Hepatocyte (in vitro differentiated cells): ENCODE data around the gene USH2A. TPM values are rescaled to one million over a fixed set of nuclear protein-coding genes. Genes with fewer than 3 reads are reported as not detected.

Source experiments
- DNase-seq: peaks from one replicate; pipeline ENCODE4 v3.0.0-alpha.2; 2016; ENCODE audit warnings: low spot score
- H2AFZ ChIP-seq: fragments of 200-600 bp; sonication (generic); 2 replicates; pipeline ENCODE4 v1.6.0; 2016; ENCODE audit warnings: antibody characterized with exemption, mild to moderate bottlenecking
- H3K27ac ChIP-seq: fragments of 200-600 bp; sonication (generic); 2 replicates; pipeline ENCODE4 v1.5.1; 2016; ENCODE audit warnings: mild to moderate bottlenecking
- H3K27me3 ChIP-seq: fragments of 200-600 bp; sonication (generic); 2 replicates; pipeline ENCODE4 v1.6.1; 2016
- H3K36me3 ChIP-seq: fragments of 200-600 bp; sonication (generic); replicated peaks from 2 replicates; pipeline ENCODE4 v1.5.1; 2016; ENCODE audit warnings: low read depth; ENCODE audit not compliant: insufficient read depth
- H3K4me1 ChIP-seq: fragments of 200-600 bp; sonication (generic); 2 replicates; pipeline ENCODE4 v1.5.1; 2016; ENCODE audit warnings: mild to moderate bottlenecking, moderate library complexity; ENCODE audit not compliant: insufficient read depth
- H3K4me2 ChIP-seq: fragments of 200-600 bp; sonication (generic); 2 replicates; pipeline ENCODE4 v1.6.0; 2016
- H3K4me3 ChIP-seq: fragments of 200-600 bp; sonication (generic); 2 replicates; pipeline ENCODE4 v1.5.1; 2016; ENCODE audit warnings: mild to moderate bottlenecking
- H3K79me2 ChIP-seq: fragments of 200-600 bp; sonication (generic); 2 replicates; pipeline ENCODE4 v1.6.0; 2017; ENCODE audit warnings: mild to moderate bottlenecking
- H3K9me2 ChIP-seq: fragments of 200-600 bp; sonication (generic); replicated peaks from 2 replicates; pipeline ENCODE4 v1.6.0; 2017; ENCODE audit warnings: mild to moderate bottlenecking; ENCODE audit not compliant: insufficient read depth
- H3K9me3 ChIP-seq: fragments of 200-600 bp; sonication (generic); 2 replicates; pipeline ENCODE4 v1.5.1; 2016; ENCODE audit warnings: low read depth, mild to moderate bottlenecking
- H4K20me1 ChIP-seq: fragments of 200-600 bp; sonication (generic); 2 replicates; pipeline ENCODE4 v1.6.0; 2016; ENCODE audit warnings: mild to moderate bottlenecking; ENCODE audit not compliant: insufficient read depth, poor library complexity, severe bottlenecking
- CTCF ChIP-seq: fragments of 200-600 bp; sonication (generic); IDR thresholded peaks from 2 replicates; pipeline ENCODE4 v1.5.1; 2016; ENCODE audit warnings: antibody characterized with exemption, mild to moderate bottlenecking; ENCODE audit not compliant: poor library complexity
- EZH2 ChIP-seq: fragments of 200-600 bp; sonication (generic); IDR thresholded peaks from 2 replicates; pipeline ENCODE4 v1.6.1; 2016; ENCODE audit warnings: antibody characterized with exemption, mild to moderate bottlenecking, borderline replicate concordance
- EZH2phosphoT487 ChIP-seq: fragments of 200-600 bp; sonication (generic); IDR thresholded peaks from one replicate; pipeline ENCODE4 v1.6.1; 2018; ENCODE audit warnings: antibody characterized with exemption, mild to moderate bottlenecking, low read depth, moderate library complexity; ENCODE audit not compliant: unreplicated experiment, severe bottlenecking
- WGBS: methylation state at CpG from one replicate; pipeline ENCODE4 v1.1.6; 2016; ENCODE audit warnings: low lambda C conversion rate; ENCODE audit errors: missing lambda C conversion rate; 5-methylcytosine and 5-hydroxymethylcytosine counted together
- polyA plus RNA-seq: library from polyadenylated mRNA; unstranded; fragments of >200 nt; fragmentation: Nextera tagmentation; extraction: Ambion mirVana; gene quantifications from 2 replicates; pipeline ENCODE4 v1.2.1, GENCODE V29; 2016
- total RNA-seq: library from RNA; depleted of rRNA; stranded (reverse); fragments of >200 nt; gene quantifications from 2 replicates; pipeline ENCODE4 v1.2.3, GENCODE V29; 2014

Gene USH2A
- total and polyA plus RNA-seq, 2 experiments from 2014 or later: 0.07 TPM; not detected in 1

- WGBS: 82% methylated on average over 2 of the region's 2 CpGs
- no peak overlapping the region for H3K27ac ChIP-seq
- H3K4me3 ChIP-seq: no peak overlapping the region
- no peak for DNase-seq
- H3K79me2 ChIP-seq: no peaks in the 10 kb centered on the region
- H3K36me3 ChIP-seq: no peaks in the 10 kb centered on the region
- no peaks in the 10 kb centered on the region for H4K20me1 ChIP-seq
- no peak overlapping the region for H2AFZ ChIP-seq
- H3K4me2 ChIP-seq: no peak overlapping the region
- H3K9me2 ChIP-seq: no peaks in the 10 kb centered on the region
- no peaks in the 10 kb centered on the region for H3K9me3 ChIP-seq
- no peak for TF ChIP-seq CTCF
- TF ChIP-seq EZH2phosphoT487: no peak
- TF ChIP-seq EZH2: no peak
- no peaks in the 10 kb centered on the region for H3K4me1 ChIP-seq
- H3K27me3 ChIP-seq: no peaks in the 10 kb centered on the region
Observed at GRCh38 chr1:215844777-215845176, 578.5 kb downstream of the USH2A start.

DNA sequence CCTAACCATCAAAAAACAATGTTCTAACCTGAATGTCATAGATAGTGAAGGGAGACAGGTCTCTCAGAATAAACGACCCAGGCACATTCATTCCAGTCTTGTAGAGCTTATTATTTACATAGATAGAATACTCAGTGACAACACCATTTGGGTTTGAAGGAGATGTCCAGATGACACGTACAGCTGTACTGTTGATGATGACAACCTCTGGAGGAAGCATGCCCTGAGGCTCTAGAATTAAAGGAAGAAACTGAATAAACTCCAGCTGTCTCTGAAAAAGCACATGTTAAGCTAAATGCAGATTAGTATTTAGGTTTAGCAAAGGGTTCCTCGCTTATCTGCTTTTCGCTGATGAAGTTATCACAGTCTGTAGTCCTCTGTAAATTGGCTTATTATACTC is 579.0 kb downstream of the USH2A start:
- 63% methylated on average over 4 of the region's 4 CpGs for WGBS
- no peak overlapping the region for H2AFZ ChIP-seq
- TF ChIP-seq EZH2phosphoT487 (no peak), EZH2 (no peak), CTCF (no peak)
- H3K27ac ChIP-seq: no peak overlapping the region
- H3K4me2 ChIP-seq: no peak overlapping the region
- no peaks in the 10 kb centered on the region for H3K9me3 ChIP-seq
- H3K4me3 ChIP-seq: no peak overlapping the region
- H3K4me1 ChIP-seq: no peaks in the 10 kb centered on the region
- H3K79me2 ChIP-seq: no peaks in the 10 kb centered on the region
- H3K9me2 ChIP-seq: no peaks in the 10 kb centered on the region
- no peaks in the 10 kb centered on the region for H3K27me3 ChIP-seq
- no peak for DNase-seq
- H3K36me3 ChIP-seq: no peaks in the 10 kb centered on the region
- no peaks in the 10 kb centered on the region for H4K20me1 ChIP-seq

DNA sequence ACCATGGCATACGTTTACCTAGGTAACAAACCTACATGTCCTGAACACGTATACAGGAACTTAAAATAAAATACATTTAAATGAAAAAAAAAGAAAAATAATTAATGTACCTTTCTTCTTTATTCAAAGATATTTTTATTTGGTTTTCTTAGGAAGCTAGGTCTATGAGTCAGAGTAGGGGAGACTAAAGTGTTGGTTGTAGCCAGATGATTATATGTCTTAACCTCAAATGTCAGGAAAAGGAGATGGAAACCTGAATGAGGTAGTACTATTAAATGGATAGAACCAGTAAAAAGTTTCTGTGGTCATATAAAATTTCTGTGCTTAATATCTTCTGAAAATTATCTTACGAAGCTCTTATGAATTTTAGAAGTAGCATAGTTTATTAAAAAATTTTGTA is 580.3 kb downstream of the USH2A start:
- Histone ChIP-seq H3K4me2 (no peak overlapping the region), H2AFZ (no peak overlapping the region), H3K36me3 (no peaks in the 10 kb centered on the region), H3K27ac (no peak overlapping the region), H3K9me3 (no peaks in the 10 kb centered on the region), H3K4me1 (no peaks in the 10 kb centered on the region), H3K27me3 (no peaks in the 10 kb centered on the region), H3K9me2 (no peaks in the 10 kb centered on the region), H3K79me2 (no peaks in the 10 kb centered on the region), H3K4me3 (no peak overlapping the region), H4K20me1 (no peaks in the 10 kb centered on the region)
- 97% methylated on average over 3 of the region's 3 CpGs for WGBS
- TF ChIP-seq EZH2phosphoT487 (no peak), EZH2 (no peak), CTCF (no peak)
- no peak for DNase-seq

GRCh38 chr1:215835951-215836350 is 587.3 kb downstream of the USH2A start:
- Histone ChIP-seq H2AFZ (no peak overlapping the region), H3K9me2 (no peaks in the 10 kb centered on the region), H4K20me1 (no peaks in the 10 kb centered on the region), H3K79me2 (no peaks in the 10 kb centered on the region), H3K27me3 (no peaks in the 10 kb centered on the region), H3K4me3 (no peak overlapping the region), H3K9me3 (no peaks in the 10 kb centered on the region), H3K4me2 (no peak overlapping the region), H3K27ac (no peak overlapping the region), H3K36me3 (no peaks in the 10 kb centered on the region), H3K4me1 (no peaks in the 10 kb centered on the region)
- no peak for DNase-seq
- whole genome bisulfite sequencing: 81% methylated on average over 2 of the region's 2 CpGs
- TF ChIP-seq EZH2 (no peak), CTCF (no peak), EZH2phosphoT487 (no peak)
